ENCODE results near the gene MT1G. TPM values are rescaled to one million over a fixed set of nuclear protein-coding genes. Genes with fewer than 3 reads are reported as not detected.
A peak's percentile ranks its signal among the peaks of the same experiment; 100 is the strongest.

MT1G gene
- total and polyA plus RNA-seq, 2 experiments from 2014 or later, result not detected

DNA sequence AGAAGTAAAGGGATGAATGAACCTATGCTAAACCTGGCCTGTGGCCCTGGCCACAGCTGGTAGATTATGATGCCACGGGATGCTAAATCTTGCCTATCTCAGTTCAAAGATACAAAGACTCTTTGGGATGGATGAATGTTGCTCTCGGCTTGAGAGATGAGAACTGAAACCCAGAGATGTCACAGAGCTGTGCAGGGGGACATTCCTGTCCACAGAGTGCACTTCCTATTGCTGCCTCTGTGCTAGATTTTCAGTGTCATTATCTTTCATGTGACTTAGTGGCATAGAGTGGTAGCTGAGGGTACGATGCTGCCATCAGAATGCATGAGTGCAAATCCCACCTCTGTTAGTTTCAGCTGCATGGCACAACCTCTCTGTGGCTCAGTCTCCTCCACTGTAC, 37.7 kb downstream of the MT1G start:
- Histone ChIP-seq H3K4me3 (no peak overlapping the region), H3K36me3 (no peaks in the 10 kb centered on the region), H3K27me3 (peaks cover 100% of the 10 kb centered on the region), H3K9me3 (ENCODE audit: low read depth) (no peaks in the 10 kb centered on the region), H3K27ac (no peak overlapping the region), H3K4me1 (ENCODE audit: low read depth) (peaks cover 5% of the 10 kb centered on the region)
- TF ChIP-seq, protein P1, sequence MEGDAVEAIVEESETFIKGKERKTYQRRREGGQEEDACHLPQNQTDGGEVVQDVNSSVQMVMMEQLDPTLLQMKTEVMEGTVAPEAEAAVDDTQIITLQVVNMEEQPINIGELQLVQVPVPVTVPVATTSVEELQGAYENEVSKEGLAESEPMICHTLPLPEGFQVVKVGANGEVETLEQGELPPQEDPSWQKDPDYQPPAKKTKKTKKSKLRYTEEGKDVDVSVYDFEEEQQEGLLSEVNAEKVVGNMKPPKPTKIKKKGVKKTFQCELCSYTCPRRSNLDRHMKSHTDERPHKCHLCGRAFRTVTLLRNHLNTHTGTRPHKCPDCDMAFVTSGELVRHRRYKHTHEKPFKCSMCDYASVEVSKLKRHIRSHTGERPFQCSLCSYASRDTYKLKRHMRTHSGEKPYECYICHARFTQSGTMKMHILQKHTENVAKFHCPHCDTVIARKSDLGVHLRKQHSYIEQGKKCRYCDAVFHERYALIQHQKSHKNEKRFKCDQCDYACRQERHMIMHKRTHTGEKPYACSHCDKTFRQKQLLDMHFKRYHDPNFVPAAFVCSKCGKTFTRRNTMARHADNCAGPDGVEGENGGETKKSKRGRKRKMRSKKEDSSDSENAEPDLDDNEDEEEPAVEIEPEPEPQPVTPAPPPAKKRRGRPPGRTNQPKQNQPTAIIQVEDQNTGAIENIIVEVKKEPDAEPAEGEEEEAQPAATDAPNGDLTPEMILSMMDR (IDR thresholded peaks at IDR 0.05; ENCODE audit: low read depth, low read length), result no peak
- DNase-seq (ENCODE audit: low read depth in 1 of 2, low spot score in 1 of 2), result no peak

DNA sequence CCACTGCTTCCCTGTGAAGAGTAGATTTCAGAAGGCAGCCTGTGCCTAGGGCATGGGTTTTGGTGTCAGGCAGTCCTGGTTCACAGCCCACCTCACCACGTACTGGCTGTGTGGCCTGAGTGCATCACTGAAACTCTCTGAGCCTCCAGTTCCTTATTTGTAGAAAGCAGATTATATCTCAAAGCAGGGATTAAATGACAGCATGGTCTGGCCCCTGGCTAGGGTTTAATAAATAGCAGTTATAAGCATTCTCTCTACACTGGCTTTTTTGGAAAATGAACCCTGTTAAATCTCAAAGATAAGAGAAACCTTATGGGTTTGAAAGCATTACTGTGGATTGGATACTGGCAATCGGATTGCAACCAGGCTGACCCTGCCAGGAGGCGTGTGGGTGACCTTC, 38.3 kb downstream of the MT1G start:
- TF ChIP-seq, protein P1 (IDR thresholded peaks at IDR 0.05; ENCODE audit: low read depth, low read length), result no peak
- DNase-seq (ENCODE audit: low read depth in 1 of 2, low spot score in 1 of 2), result no peak
- H3K27me3 ChIP-seq, result peaks cover 100% of the 10 kb centered on the region
- H3K4me3 ChIP-seq, result no peak overlapping the region
- peaks cover 5% of the 10 kb centered on the region for H3K4me1 ChIP-seq (ENCODE audit: low read depth)
- H3K36me3 ChIP-seq, result no peaks in the 10 kb centered on the region
- no peak overlapping the region for H3K27ac ChIP-seq
- H3K9me3 ChIP-seq (ENCODE audit: low read depth), result no peaks in the 10 kb centered on the region

DNA sequence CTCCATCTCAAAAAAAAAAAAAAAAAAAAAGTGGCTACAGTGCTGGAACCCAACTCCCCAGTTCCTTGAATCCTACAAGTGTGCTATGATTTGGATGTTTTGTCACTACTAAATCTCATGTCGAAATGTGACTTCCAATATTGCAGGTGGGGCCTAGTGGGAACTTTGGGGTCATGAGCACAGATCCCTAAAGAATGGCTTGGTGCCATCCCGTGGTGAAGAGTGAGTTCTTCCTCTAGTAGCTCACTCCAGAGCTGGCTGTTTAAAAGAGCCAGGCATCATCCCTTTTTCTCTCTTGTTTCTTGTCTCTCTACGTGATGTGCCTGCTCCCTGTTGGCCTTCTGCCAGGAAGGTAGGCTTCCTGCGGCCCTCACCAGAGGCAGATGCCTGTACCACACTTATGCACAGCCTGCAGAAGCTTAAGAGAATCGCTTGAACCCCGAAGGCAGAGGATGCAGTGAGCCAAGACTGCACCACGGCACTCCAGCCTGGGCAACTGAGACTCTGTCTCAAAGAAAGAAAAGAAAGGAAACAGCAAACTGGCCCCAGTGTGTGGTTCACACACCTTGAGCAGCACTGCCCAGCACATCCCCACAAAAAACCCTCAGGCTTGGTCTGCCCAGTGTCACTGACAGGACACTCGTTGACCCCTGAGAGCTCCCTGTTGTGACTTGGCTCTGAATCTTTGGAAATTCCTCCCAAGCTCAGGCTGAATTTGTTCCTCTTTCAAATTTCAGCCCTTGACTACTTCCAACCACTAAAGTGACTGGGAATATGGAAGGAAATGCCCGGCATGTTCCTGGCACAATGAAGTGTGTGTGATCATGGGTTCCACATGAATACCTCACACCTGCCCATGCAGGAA, 39.1 kb downstream of the MT1G start:
- peaks cover 5% of the 10 kb centered on the region for H3K4me1 ChIP-seq (ENCODE audit: low read depth)

DNA sequence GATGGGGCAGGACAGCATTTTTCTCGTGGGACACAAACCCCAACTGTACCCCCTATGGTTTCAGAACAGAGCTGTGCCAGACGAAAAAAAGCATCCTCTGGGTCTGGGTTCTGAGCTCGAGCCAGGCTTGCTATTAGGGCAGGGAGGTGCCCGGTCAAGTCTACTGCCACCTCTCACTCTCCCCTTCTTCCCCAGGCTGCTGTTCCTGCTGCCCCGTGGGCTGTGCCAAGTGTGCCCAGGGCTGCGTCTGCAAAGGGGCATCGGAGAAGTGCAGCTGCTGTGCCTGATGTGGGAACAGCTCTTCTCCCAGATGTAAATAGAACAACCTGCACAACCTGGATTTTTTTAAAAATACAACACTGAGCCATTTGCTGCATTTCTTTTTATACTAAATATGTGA, 41.2 kb downstream of the MT1G start:
- H3K36me3 ChIP-seq, result no peaks in the 10 kb centered on the region
- peaks cover 86% of the 10 kb centered on the region for H3K27me3 ChIP-seq

More for the DNA sequence above, 39.1 kb downstream of the MT1G start:
- Histone ChIP-seq H3K4me3 (no peak overlapping the region), H3K9me3 (ENCODE audit: low read depth) (no peaks in the 10 kb centered on the region), H3K36me3 (no peaks in the 10 kb centered on the region), H3K27ac (no peak overlapping the region), H3K27me3 (peaks cover 99% of the 10 kb centered on the region)
- no peak for DNase-seq (ENCODE audit: low read depth in 1 of 2, low spot score in 1 of 2)
- TF ChIP-seq, protein P1 (IDR thresholded peaks at IDR 0.05; ENCODE audit: low read depth, low read length), result no peak

DNA sequence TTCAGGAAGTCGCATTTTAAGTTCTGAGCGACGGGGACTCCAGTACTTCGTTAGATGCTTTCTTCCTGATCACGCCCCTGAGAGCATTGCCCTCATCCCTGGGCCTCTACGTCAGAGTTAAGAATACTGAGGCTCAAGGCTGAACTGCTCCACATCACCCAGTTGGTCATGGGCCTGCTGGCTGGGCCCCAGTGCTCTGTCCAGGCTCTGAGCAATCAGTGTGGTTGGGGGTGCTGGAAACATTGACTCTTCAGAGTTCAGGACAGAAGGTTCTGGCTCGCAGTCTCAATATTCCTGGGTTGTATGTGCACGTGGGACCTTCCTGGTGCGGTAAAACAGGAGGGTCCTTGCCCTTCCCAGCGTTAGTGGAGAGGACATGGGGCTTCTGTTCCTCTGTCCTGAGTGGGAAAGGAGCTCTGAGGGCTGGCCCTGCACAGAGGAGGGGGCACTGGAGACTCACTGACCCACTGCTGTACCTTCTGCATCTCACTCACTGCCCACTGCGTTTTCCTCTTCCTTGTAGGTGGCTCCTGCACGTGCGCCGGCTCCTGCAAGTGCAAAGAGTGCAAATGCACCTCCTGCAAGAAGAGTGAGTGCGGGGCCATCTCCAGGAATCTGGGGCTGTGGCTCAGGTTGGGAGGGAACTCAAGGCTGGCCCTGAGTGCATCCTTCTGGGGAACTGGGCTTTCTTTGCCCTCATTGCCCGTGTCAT, 41.8 kb downstream of the MT1G start:
- TF ChIP-seq, protein P1 (IDR thresholded peaks at IDR 0.05; ENCODE audit: low read depth, low read length), result no peak
- peak overlapping the region; percentile 36 for H3K4me3 ChIP-seq
- H3K4me1 ChIP-seq (ENCODE audit: low read depth), result peaks cover 5% of the 10 kb centered on the region
- no peak overlapping the region for H3K27ac ChIP-seq
- no peaks in the 10 kb centered on the region for H3K9me3 ChIP-seq (ENCODE audit: low read depth)
- H3K27me3 ChIP-seq, result peaks cover 85% of the 10 kb centered on the region
- DNase-seq (ENCODE audit: low read depth in 1 of 2, low spot score in 1 of 2), result peak in 1 of 2 donors; percentile 88
- H3K36me3 ChIP-seq, result no peaks in the 10 kb centered on the region

More for the DNA sequence above, 41.2 kb downstream of the MT1G start:
- no peaks in the 10 kb centered on the region for H3K9me3 ChIP-seq (ENCODE audit: low read depth)
- peaks cover 5% of the 10 kb centered on the region for H3K4me1 ChIP-seq (ENCODE audit: low read depth)
- no peak overlapping the region for H3K27ac ChIP-seq
- no peak overlapping the region for H3K4me3 ChIP-seq
- TF ChIP-seq, protein P1 (IDR thresholded peaks at IDR 0.05; ENCODE audit: low read depth, low read length), result no peak
- no peak for DNase-seq (ENCODE audit: low read depth in 1 of 2, low spot score in 1 of 2)

Measured in cardiac muscle cell (in vitro differentiated cells and primary cell).